DND-41 (cell line): ENCODE measurements around the gene DYNC1H1.

Source experiments
- EZH2 ChIP-seq: IDR thresholded peaks from 3 replicates; pipeline ENCODE4 v1.6.1; 2012; ENCODE audit warnings: borderline replicate concordance, low read depth, mild to moderate bottlenecking, moderate library complexity, low read length, inconsistent platforms; ENCODE audit not compliant: severe bottlenecking
- TF ChIP-seq, protein P1 (sequence below): IDR thresholded peaks from 2 replicates; pipeline ENCODE4 v1.5.1; 2012; ENCODE audit warnings: borderline replicate concordance, low read length, moderate library complexity, mild to moderate bottlenecking; ENCODE audit not compliant: poor library complexity, severe bottlenecking; ENCODE audit errors: extremely low read depth

DNA sequence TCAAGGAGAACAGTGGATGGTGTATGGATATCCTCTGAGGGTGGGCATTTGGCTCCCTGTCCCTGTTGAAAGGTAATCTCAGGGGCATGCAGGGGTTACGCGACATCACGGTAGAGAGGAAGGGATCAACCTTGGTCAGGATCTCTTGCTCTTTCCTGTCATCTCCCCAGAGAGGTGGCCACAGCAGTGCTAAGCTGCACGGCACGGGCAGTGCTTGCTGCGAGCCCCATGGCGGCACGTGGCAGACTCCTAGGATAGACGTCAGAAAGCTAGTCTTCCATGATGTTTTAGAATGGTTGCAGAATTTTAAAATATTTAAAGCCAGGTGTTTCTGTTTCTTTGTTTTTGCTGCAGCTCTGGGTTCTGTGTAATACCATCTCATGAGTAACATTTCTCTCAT, 41.0 kb downstream of the DYNC1H1 start:
- TF ChIP-seq, protein P1, sequence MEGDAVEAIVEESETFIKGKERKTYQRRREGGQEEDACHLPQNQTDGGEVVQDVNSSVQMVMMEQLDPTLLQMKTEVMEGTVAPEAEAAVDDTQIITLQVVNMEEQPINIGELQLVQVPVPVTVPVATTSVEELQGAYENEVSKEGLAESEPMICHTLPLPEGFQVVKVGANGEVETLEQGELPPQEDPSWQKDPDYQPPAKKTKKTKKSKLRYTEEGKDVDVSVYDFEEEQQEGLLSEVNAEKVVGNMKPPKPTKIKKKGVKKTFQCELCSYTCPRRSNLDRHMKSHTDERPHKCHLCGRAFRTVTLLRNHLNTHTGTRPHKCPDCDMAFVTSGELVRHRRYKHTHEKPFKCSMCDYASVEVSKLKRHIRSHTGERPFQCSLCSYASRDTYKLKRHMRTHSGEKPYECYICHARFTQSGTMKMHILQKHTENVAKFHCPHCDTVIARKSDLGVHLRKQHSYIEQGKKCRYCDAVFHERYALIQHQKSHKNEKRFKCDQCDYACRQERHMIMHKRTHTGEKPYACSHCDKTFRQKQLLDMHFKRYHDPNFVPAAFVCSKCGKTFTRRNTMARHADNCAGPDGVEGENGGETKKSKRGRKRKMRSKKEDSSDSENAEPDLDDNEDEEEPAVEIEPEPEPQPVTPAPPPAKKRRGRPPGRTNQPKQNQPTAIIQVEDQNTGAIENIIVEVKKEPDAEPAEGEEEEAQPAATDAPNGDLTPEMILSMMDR: no peak
- no peak for TF ChIP-seq EZH2
